HUES48 (cell line): ENCODE measurements around the gene SIRPG.

Experiments used
- H3K27ac ChIP-seq: one replicate; pipeline ENCODE4 v1.7.0; 2013; ENCODE audit warnings: low read depth, low read length, inconsistent platforms
- H3K27me3 ChIP-seq: 2 replicates; pipeline ENCODE4 v1.6.1; 2013; ENCODE audit warnings: mild to moderate bottlenecking, low read length; ENCODE audit not compliant: control insufficient read depth, insufficient read depth
- H3K36me3 ChIP-seq: 2 replicates; pipeline ENCODE4 v1.6.1; 2013; ENCODE audit warnings: low read length; ENCODE audit not compliant: control insufficient read depth, insufficient read depth
- H3K4me1 ChIP-seq: 2 replicates; pipeline ENCODE4 v1.6.1; 2013; ENCODE audit warnings: mild to moderate bottlenecking, low read length; ENCODE audit not compliant: control insufficient read depth, insufficient read depth
- H3K4me3 ChIP-seq: 2 replicates; pipeline ENCODE4 v1.5.1; 2013; ENCODE audit warnings: mild to moderate bottlenecking, low read depth, low read length
- H3K9ac ChIP-seq: 2 replicates; pipeline ENCODE4 v1.6.1; 2013; ENCODE audit warnings: mild to moderate bottlenecking, low read depth, low read length, moderate library complexity
- H3K9me3 ChIP-seq: 2 replicates; pipeline ENCODE4 v1.6.1; 2013; ENCODE audit warnings: low read length; ENCODE audit not compliant: control insufficient read depth, insufficient read depth

Gene SIRPG

DNA sequence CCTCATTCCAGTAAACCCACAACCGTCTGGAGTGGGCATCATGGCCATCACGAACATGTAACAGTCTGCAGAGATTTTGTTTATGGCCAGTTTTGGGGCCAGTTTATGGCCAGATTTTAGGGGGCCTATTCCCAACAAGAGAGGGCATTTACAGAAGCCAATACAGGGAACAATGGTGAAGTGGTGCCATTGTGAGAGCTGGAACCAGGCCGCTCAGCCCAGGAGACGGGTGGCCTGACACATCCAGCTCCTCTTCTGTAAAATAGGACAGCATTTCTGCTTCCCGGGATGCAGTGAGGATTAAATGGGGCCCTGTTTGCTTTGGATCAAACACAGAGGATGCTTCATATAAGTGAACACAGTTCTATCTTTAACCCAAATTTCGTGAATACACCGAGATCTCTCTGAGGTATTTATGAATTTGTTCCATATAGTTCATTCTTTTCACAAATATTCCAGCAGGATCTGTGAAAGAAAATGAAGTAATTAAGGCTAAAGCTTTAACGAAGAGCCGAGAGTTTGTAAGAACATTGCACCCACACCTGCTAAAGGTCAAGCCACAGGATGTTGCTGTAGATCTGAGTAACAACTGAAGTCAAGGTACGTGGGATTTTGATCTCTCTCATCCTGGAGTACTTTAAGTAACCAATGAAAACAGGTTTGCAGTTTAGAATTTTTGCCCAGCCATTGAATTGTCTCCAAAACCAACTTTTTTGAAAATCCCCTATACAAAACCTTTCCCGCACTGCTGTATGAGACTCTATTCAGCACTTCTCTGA lies 14.5 kb upstream of the SIRPG start:
- no peak overlapping the region for H3K4me3 ChIP-seq
- peaks cover 21% of the 10 kb centered on the region; the same call in 1 of the 2 replicates for H3K27me3 ChIP-seq
- H3K9me3 ChIP-seq: no peaks in the 10 kb centered on the region
- H3K9ac ChIP-seq: no peak overlapping the region
- no peaks in the 10 kb centered on the region for H3K4me1 ChIP-seq
- H3K36me3 ChIP-seq: no peaks in the 10 kb centered on the region
- H3K27ac ChIP-seq: no peak overlapping the region

DNA sequence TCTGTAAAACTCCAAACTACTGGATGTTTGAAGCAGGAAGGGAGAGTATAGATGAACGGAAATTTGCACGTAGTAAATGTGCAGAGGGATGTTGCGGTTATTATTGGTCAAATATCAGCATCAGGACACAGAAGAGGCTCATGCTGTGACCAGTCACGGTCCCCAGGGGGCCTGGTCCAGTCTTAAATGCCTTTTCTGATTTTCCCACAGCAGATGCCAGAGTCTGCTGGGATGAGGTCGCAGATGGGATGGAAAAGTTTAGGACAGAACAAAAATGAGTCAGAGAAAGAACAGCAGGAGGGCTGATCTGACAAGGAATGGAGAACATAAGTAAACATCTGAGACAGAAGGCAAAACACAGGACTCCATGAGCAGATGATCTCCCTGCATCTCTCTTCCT lies 11.7 kb upstream of the SIRPG start:
- H3K9me3 ChIP-seq: no peaks in the 10 kb centered on the region
- no peaks in the 10 kb centered on the region for H3K4me1 ChIP-seq
- peaks cover 6% of the 10 kb centered on the region; the same call in 1 of the 2 replicates for H3K27me3 ChIP-seq
- H3K4me3 ChIP-seq: no peak overlapping the region
- no peak overlapping the region for H3K9ac ChIP-seq
- no peak overlapping the region for H3K27ac ChIP-seq
- H3K36me3 ChIP-seq: no peaks in the 10 kb centered on the region

GRCh38 chr20:1667502-1668085 lies 10.0 kb upstream of the SIRPG start:
- Histone ChIP-seq H3K4me3 (no peak overlapping the region), H3K9me3 (no peaks in the 10 kb centered on the region), H3K27ac (no peak overlapping the region), H3K9ac (no peak overlapping the region), H3K27me3 (peaks cover 3% of the 10 kb centered on the region; the same call in 1 of the 2 replicates), H3K4me1 (no peaks in the 10 kb centered on the region), H3K36me3 (no peaks in the 10 kb centered on the region)

DNA sequence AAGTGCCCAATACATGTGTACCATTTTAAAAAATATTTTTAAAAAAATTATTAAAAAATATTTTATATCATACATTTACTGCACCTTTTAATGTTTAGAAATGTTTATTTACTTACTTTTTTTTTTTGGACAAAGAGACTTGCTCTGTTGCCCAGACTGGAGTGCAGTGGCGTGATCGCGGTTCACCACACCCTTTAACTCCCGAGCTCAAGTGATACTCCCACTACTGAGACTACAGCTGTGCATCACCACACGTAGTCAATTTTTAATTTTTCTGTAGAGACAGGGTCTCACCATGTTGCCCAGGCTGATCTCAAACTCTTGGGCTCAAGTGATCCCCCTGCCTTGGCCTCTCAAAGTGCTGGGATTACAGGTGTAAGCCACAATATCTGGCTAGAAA lies 9.2 kb upstream of the SIRPG start:
- Histone ChIP-seq H3K4me3 (no peak overlapping the region), H3K27ac (no peak overlapping the region), H3K36me3 (no peaks in the 10 kb centered on the region), H3K4me1 (no peaks in the 10 kb centered on the region), H3K27me3 (no peaks in the 10 kb centered on the region), H3K9me3 (no peaks in the 10 kb centered on the region), H3K9ac (no peak overlapping the region)

DNA sequence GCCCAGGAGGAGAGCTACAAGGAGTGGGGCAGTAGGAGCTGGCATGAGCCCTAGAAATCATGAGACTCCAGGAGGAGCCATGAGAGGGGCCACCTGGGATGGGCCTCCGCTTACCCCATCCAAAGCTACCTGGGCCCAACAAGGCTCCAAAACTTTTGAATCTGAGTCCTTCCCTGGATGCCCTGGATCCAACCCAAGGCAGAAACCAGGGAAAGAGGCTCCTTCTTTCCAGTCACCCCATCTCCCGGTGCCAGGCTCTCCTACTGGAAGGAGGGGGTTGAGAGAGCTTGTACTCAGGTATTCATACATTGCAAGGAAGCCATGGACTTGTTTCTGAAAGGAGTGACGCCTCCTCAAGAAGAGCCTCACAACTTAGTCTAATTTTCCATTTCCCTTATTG lies 7.8 kb upstream of the SIRPG start:
- Histone ChIP-seq H3K36me3 (no peaks in the 10 kb centered on the region), H3K9me3 (no peaks in the 10 kb centered on the region), H3K27me3 (no peaks in the 10 kb centered on the region), H3K4me3 (no peak overlapping the region), H3K9ac (no peak overlapping the region), H3K4me1 (no peaks in the 10 kb centered on the region), H3K27ac (no peak overlapping the region)

DNA sequence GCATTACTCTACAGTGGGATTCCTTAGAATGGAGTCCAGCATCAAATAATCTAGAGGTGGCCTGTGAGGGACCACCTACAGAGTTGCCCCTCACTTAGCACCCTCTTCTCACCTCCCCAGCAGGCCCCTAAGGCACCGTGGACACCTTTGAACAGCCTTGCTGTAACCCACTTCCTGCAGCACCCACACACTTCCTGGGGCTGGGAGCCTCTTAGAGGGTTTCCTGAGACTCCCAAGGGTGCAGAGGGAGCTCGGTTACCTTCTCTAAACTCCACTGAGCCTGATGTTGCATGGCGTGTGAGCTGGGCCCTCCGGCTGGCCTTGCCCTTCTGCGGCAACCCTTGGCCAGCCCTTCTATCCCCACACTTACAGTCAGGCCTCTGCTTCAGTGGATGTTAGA lies 7.3 kb upstream of the SIRPG start:
- Histone ChIP-seq H3K4me1 (no peaks in the 10 kb centered on the region), H3K27me3 (no peaks in the 10 kb centered on the region), H3K9me3 (no peaks in the 10 kb centered on the region), H3K4me3 (no peak overlapping the region), H3K36me3 (no peaks in the 10 kb centered on the region), H3K27ac (no peak overlapping the region), H3K9ac (no peak overlapping the region)

DNA sequence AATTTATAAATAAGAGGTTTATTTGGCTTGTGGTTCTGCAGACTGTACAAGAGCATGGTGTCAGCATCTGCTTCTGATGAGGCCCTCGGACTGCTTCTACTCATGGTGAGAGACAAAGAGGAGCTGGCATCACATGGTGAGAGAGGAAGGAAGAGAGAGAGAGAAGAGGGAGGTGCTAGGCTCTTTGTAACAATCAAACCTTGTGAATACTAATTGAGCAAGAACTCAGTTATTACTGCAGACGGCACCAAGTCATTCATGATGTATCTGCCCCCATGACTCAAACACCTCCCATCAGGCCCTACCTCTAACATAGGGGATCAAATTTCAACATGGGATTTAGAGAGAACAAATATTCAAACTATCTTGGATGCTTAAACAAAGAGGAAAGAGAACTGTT lies 6.3 kb upstream of the SIRPG start:
- no peaks in the 10 kb centered on the region for H3K36me3 ChIP-seq
- H3K9me3 ChIP-seq: no peaks in the 10 kb centered on the region
- H3K4me1 ChIP-seq: no peaks in the 10 kb centered on the region
- H3K4me3 ChIP-seq: no peak overlapping the region
- no peak overlapping the region for H3K27ac ChIP-seq
- no peaks in the 10 kb centered on the region for H3K27me3 ChIP-seq
- H3K9ac ChIP-seq: no peak overlapping the region

- H3K9ac ChIP-seq: no peak overlapping the region
These were observed 4.1 kb upstream of the SIRPG start for GRCh38 chr20:1661542-1662299.

GRCh38 chr20:1660246-1660645 lies 2.7 kb upstream of the SIRPG start:
- Histone ChIP-seq H3K9me3 (no peaks in the 10 kb centered on the region), H3K27ac (no peak overlapping the region), H3K9ac (no peak overlapping the region), H3K36me3 (no peaks in the 10 kb centered on the region), H3K4me3 (no peak overlapping the region), H3K4me1 (no peaks in the 10 kb centered on the region), H3K27me3 (no peaks in the 10 kb centered on the region)

More at GRCh38 chr20:1661542-1662299, 4.1 kb upstream of the SIRPG start:
- H3K4me3 ChIP-seq: no peak overlapping the region
- H3K9me3 ChIP-seq: no peaks in the 10 kb centered on the region
- no peaks in the 10 kb centered on the region for H3K27me3 ChIP-seq
- H3K36me3 ChIP-seq: no peaks in the 10 kb centered on the region
- H3K27ac ChIP-seq: no peak overlapping the region
- no peaks in the 10 kb centered on the region for H3K4me1 ChIP-seq

GRCh38 chr20:1656844-1657243 lies 735 bp downstream of the SIRPG start:
- Histone ChIP-seq H3K27ac (no peak overlapping the region), H3K4me3 (no peak overlapping the region), H3K36me3 (no peaks in the 10 kb centered on the region), H3K4me1 (no peaks in the 10 kb centered on the region), H3K9ac (no peak overlapping the region), H3K9me3 (no peaks in the 10 kb centered on the region), H3K27me3 (no peaks in the 10 kb centered on the region)

- H3K4me1 ChIP-seq: no peaks in the 10 kb centered on the region
These were observed 2.6 kb downstream of the SIRPG start for GRCh38 chr20:1654996-1655395.

More at GRCh38 chr20:1654996-1655395, 2.6 kb downstream of the SIRPG start:
- H3K9ac ChIP-seq: no peak overlapping the region
- no peaks in the 10 kb centered on the region for H3K36me3 ChIP-seq
- no peaks in the 10 kb centered on the region for H3K27me3 ChIP-seq
- H3K9me3 ChIP-seq: no peaks in the 10 kb centered on the region
- no peak overlapping the region for H3K4me3 ChIP-seq
- no peak overlapping the region for H3K27ac ChIP-seq
